ENCODE data around the gene EYA4.

EYA4 gene

DNA sequence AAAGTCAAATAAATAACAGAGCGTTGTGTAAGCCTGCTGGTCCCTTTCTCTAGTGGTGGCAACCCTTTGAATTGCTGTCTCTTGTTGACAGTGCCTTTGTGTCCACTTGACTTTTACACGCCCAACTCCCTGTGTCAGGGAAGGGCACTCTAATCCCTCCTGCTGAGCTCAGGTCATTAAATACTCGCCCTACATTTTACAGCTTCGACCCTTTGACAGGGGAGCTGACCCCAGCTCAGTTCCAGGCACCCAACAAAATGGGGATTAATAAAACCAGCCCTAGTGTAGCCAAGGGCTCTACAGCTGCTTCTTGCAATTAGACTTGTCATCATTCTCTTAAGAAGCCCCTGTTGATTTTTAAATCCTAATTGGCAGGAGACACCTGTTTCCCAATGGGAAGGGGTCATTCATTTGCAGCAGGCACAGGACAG lies 308.2 kb downstream of the EYA4 start:
- no peak for TF ChIP-seq EZH2phosphoT487 (IDR thresholded peaks at IDR 0.05; ENCODE audit: borderline replicate concordance)
- TF ChIP-seq, protein P1, sequence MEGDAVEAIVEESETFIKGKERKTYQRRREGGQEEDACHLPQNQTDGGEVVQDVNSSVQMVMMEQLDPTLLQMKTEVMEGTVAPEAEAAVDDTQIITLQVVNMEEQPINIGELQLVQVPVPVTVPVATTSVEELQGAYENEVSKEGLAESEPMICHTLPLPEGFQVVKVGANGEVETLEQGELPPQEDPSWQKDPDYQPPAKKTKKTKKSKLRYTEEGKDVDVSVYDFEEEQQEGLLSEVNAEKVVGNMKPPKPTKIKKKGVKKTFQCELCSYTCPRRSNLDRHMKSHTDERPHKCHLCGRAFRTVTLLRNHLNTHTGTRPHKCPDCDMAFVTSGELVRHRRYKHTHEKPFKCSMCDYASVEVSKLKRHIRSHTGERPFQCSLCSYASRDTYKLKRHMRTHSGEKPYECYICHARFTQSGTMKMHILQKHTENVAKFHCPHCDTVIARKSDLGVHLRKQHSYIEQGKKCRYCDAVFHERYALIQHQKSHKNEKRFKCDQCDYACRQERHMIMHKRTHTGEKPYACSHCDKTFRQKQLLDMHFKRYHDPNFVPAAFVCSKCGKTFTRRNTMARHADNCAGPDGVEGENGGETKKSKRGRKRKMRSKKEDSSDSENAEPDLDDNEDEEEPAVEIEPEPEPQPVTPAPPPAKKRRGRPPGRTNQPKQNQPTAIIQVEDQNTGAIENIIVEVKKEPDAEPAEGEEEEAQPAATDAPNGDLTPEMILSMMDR (conservative IDR thresholded peaks at IDR 0.05; ENCODE audit: low read length): no peak
- Histone ChIP-seq H3F3A (ENCODE audit: low read depth) (no peaks in the 10 kb centered on the region), H3K9me3 (ENCODE audit: insufficient read depth, low read depth, low read length) (no peaks in the 10 kb centered on the region), H3K4me3 (ENCODE audit: low read length, poor library complexity, severe bottlenecking) (no peak overlapping the region), H3K27me3 (ENCODE audit: insufficient read depth, low read length, poor library complexity, severe bottlenecking) (no peaks in the 10 kb centered on the region), H4K20me1 (ENCODE audit: insufficient read depth, low read length, poor library complexity, severe bottlenecking) (no peaks in the 10 kb centered on the region), H2AFZ (ENCODE audit: low read length) (no peak overlapping the region), H3K36me3 (ENCODE audit: insufficient read depth, low read length) (no peaks in the 10 kb centered on the region), H3K4me2 (ENCODE audit: low read depth, low read length, poor library complexity, severe bottlenecking) (no peak overlapping the region), H3K9ac (ENCODE audit: low read depth, low read length, poor library complexity, severe bottlenecking) (no peak overlapping the region), H3K9me2 (replicated peaks; ENCODE audit: low read depth, low read length) (no peaks in the 10 kb centered on the region), H3K4me1 (ENCODE audit: insufficient read depth, low read length, poor library complexity, severe bottlenecking) (no peaks in the 10 kb centered on the region), H3K79me2 (ENCODE audit: insufficient read depth, low read length) (no peaks in the 10 kb centered on the region)

DNA sequence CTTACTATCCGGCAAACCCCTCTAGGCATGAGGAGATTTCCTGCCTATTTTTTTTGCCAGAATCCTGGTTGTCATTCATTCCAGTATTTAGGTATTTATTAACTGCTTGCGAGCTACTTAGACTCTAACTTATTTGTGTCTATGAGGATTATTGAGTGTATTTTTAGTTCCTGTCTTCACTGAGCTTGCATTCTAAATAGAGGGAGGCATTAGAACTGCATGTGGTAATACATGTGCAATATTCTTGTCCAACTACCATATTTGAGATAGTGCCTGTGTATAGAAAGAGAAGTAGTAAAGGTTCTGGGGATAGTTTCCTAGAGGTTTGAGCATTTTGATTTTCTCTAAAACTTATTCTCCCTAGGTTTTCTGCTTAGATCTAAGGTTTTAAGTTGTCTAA lies 308.9 kb downstream of the EYA4 start:
- H4K20me1 ChIP-seq (ENCODE audit: insufficient read depth, low read length, poor library complexity, severe bottlenecking): no peaks in the 10 kb centered on the region
- H3K36me3 ChIP-seq (ENCODE audit: insufficient read depth, low read length): no peaks in the 10 kb centered on the region
- no peaks in the 10 kb centered on the region for H3K4me1 ChIP-seq (ENCODE audit: insufficient read depth, low read length, poor library complexity, severe bottlenecking)
- H3K4me3 ChIP-seq (ENCODE audit: low read length, poor library complexity, severe bottlenecking): no peak overlapping the region
- H3F3A ChIP-seq (ENCODE audit: low read depth): no peaks in the 10 kb centered on the region
- H3K27me3 ChIP-seq (ENCODE audit: insufficient read depth, low read length, poor library complexity, severe bottlenecking): no peaks in the 10 kb centered on the region
- no peak overlapping the region for H2AFZ ChIP-seq (ENCODE audit: low read length)
- TF ChIP-seq EZH2phosphoT487 (IDR thresholded peaks at IDR 0.05; ENCODE audit: borderline replicate concordance): no peak
- TF ChIP-seq, protein P1 (conservative IDR thresholded peaks at IDR 0.05; ENCODE audit: low read length): no peak
- no peak overlapping the region for H3K9ac ChIP-seq (ENCODE audit: low read depth, low read length, poor library complexity, severe bottlenecking)
- no peaks in the 10 kb centered on the region for H3K79me2 ChIP-seq (ENCODE audit: insufficient read depth, low read length)
- H3K9me2 ChIP-seq (replicated peaks; ENCODE audit: low read depth, low read length): no peaks in the 10 kb centered on the region
- no peak overlapping the region for H3K4me2 ChIP-seq (ENCODE audit: low read depth, low read length, poor library complexity, severe bottlenecking)
- H3K9me3 ChIP-seq (ENCODE audit: insufficient read depth, low read depth, low read length): no peaks in the 10 kb centered on the region

DNA sequence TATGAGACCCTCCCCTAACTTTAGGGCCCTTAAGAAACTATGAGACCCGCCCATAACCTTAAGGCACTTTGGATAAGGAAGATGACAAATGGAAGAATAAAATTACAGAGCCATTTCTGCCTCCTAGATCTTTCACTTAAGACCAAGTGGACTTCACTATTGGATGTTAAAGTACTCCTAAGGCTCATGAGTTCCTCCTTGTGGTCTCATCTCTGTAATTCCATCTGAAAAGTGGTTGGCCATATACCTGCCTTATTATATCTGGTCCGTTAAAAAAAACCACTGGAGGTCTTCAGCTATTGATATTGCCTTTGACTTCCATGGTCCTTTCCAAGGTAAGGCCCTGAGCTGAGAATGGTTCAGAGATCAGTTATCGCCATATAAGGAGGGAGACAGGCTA lies 310.3 kb downstream of the EYA4 start:
- Histone ChIP-seq H3K4me2 (ENCODE audit: low read depth, low read length, poor library complexity, severe bottlenecking) (no peak overlapping the region), H3K4me3 (ENCODE audit: low read length, poor library complexity, severe bottlenecking) (no peak overlapping the region), H3K9ac (ENCODE audit: low read depth, low read length, poor library complexity, severe bottlenecking) (no peak overlapping the region), H3K36me3 (ENCODE audit: insufficient read depth, low read length) (no peaks in the 10 kb centered on the region), H3K4me1 (ENCODE audit: insufficient read depth, low read length, poor library complexity, severe bottlenecking) (no peaks in the 10 kb centered on the region), H3K79me2 (ENCODE audit: insufficient read depth, low read length) (no peaks in the 10 kb centered on the region), H4K20me1 (ENCODE audit: insufficient read depth, low read length, poor library complexity, severe bottlenecking) (no peaks in the 10 kb centered on the region), H2AFZ (ENCODE audit: low read length) (no peak overlapping the region), H3K9me2 (replicated peaks; ENCODE audit: low read depth, low read length) (no peaks in the 10 kb centered on the region), H3K27me3 (ENCODE audit: insufficient read depth, low read length, poor library complexity, severe bottlenecking) (no peaks in the 10 kb centered on the region), H3K9me3 (ENCODE audit: insufficient read depth, low read depth, low read length) (no peaks in the 10 kb centered on the region), H3F3A (ENCODE audit: low read depth) (no peaks in the 10 kb centered on the region)
- TF ChIP-seq EZH2phosphoT487 (IDR thresholded peaks at IDR 0.05; ENCODE audit: borderline replicate concordance): no peak
- TF ChIP-seq, protein P1 (conservative IDR thresholded peaks at IDR 0.05; ENCODE audit: low read length): no peak
